ENCODE data around the gene CXADR. TPM values are rescaled to one million over a fixed set of nuclear protein-coding genes. Genes with fewer than 3 reads are reported as not detected.

CXADR gene
- total RNA-seq (ENCODE audit: low replicate concordance) = 183 and 226 TPM in 2 replicates

DNA sequence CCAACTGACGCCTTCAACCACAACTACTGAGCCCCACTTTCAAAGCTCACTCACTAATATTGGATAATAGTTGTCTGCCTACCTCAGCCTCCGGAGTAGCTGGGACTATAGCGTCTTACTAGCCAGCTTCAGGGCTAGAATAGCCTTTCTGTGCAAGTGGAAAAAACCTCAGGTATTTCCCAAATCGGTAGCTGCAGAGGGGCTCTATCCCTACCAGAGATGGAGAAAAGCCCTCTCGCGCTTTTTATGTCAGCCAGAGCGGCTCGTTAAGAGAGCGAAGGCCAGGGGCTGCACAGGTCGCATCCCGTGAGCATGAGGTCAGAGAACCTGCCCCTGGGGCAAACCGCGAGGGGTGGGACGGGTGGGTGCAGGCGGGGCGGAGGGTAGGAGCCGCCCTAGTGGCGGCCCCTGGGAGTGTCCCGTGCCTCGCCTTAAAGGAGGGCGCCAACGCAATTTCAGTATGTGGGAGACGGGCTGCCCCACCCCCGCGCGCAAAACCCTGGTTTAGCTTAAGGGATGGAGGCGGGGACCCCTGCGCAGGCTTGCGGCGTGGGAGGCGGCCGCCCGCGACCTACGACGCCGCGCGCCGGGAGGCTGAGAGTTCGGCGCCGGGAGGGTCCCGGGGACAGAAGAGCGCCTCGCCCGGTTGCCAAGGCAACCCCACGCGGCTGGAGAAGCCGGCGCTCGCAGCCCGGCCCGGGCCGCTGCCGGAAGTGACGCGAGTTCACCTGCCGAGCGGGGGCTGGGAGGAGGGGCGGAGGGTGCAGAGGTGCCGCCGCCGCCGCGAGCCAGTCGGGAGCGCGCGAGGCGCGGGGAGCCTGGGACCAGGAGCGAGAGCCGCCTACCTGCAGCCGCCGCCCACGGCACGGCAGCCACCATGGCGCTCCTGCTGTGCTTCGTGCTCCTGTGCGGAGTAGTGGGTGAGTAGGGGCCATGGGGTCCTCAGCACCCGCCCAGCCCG is at the start of gene CXADR:
TSS of gene CXADR (plus strand) at position 791 of the 961 bp plus-strand sequence. CDS start at position 878, 87 bp downstream.
- Histone ChIP-seq H3K9ac (peak within 1 kb of the TSS; percentile 78), H3K4me2 (peak within 1 kb of the TSS; percentile 89), H3K79me2 (ENCODE audit: low read depth) (peaks cover 47% of the 10 kb centered on the region), H3K36me3 (no peaks in the 10 kb centered on the region), H3K27ac (peak within 1 kb of the TSS; percentile 60), H3K9me3 (ENCODE audit: low read depth) (no peaks in the 10 kb centered on the region), H3K4me3 (peak within 1 kb of the TSS; percentile 99), H4K20me1 (ENCODE audit: low read depth) (peaks cover 40% of the 10 kb centered on the region), H2AFZ (replicated peaks) (peak within 1 kb of the TSS; percentile 84), H3K4me1 (peaks cover 11% of the 10 kb centered on the region), H3K27me3 (no peaks in the 10 kb centered on the region), H3F3A (ENCODE audit: low read depth) (peaks cover 27% of the 10 kb centered on the region)
- H3K9me3 Mint-ChIP-seq = peaks cover 19% of the 10 kb centered on the region
- DNase-seq (ENCODE audit: low spot score) = peak; percentile 98
- peak within 1 kb of the TSS; percentile 95 for H3K27ac Mint-ChIP-seq
- H3K4me3 Mint-ChIP-seq = peak within 1 kb of the TSS; percentile 97
- peaks cover 36% of the 10 kb centered on the region for H3K4me1 Mint-ChIP-seq
- peaks cover 6% of the 10 kb centered on the region for H3K27me3 Mint-ChIP-seq (ENCODE audit: insufficient read depth, low read depth)
- peak; percentile 72 for TF ChIP-seq CTCF (IDR thresholded peaks at IDR 0.05)
- TF ChIP-seq EZH2 (IDR thresholded peaks at IDR 0.05) = no peak
- H3K36me3 Mint-ChIP-seq = peaks cover 29% of the 10 kb centered on the region

DNA sequence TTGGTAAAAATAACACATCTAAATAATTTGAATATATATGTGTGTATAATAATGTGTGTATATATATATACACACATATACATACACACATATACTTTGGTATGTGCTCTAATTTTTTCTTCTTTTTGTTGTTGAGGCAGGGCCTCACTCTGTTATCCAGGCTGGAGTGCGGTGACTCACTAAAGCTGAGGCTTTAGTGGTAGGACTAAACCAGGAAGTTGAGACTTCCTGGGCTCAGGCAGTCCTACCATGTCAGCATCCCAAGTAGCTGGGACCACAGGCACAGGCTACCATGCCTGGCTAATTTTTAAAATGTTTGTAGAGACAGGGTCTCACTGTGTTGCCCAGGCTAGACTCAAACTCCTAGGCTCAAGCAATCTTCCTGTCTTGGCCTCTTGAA is 46.7 kb upstream of the CXADR start:
- Histone ChIP-seq H3K4me3 (no peak overlapping the region), H3K9me3 (ENCODE audit: low read depth) (no peaks in the 10 kb centered on the region), H4K20me1 (ENCODE audit: low read depth) (no peaks in the 10 kb centered on the region), H2AFZ (replicated peaks) (no peak overlapping the region), H3K4me1 (peaks cover 29% of the 10 kb centered on the region), H3K4me2 (no peak overlapping the region), H3K27ac (no peak overlapping the region), H3K79me2 (ENCODE audit: low read depth) (no peaks in the 10 kb centered on the region), H3K9ac (no peak overlapping the region), H3K36me3 (no peaks in the 10 kb centered on the region), H3K27me3 (no peaks in the 10 kb centered on the region), H3F3A (ENCODE audit: low read depth) (peaks cover 32% of the 10 kb centered on the region)
- no peaks in the 10 kb centered on the region for H3K36me3 Mint-ChIP-seq
- H3K4me1 Mint-ChIP-seq = peaks cover 34% of the 10 kb centered on the region
- no peak overlapping the region for H3K27ac Mint-ChIP-seq
- no peak for TF ChIP-seq CTCF (IDR thresholded peaks at IDR 0.05)
- TF ChIP-seq EZH2 (IDR thresholded peaks at IDR 0.05) = no peak
- no peak for TF ChIP-seq EZH2phosphoT487 (IDR thresholded peaks at IDR 0.05)
- H3K4me3 Mint-ChIP-seq = no peak overlapping the region
- peaks cover 2% of the 10 kb centered on the region for H3K9me3 Mint-ChIP-seq
- no peak for DNase-seq (ENCODE audit: low spot score)
- H3K27me3 Mint-ChIP-seq (ENCODE audit: insufficient read depth, low read depth) = peaks cover 2% of the 10 kb centered on the region

GRCh38 chr21:17467392-17467791 is 45.5 kb upstream of the CXADR start:
- no peaks in the 10 kb centered on the region for H4K20me1 ChIP-seq (ENCODE audit: low read depth)
- TF ChIP-seq EZH2phosphoT487 (IDR thresholded peaks at IDR 0.05) (no peak), CTCF (IDR thresholded peaks at IDR 0.05) (no peak), EZH2 (IDR thresholded peaks at IDR 0.05) (no peak)
- H3K4me2 ChIP-seq = peak overlapping the region; percentile 76
- no peaks in the 10 kb centered on the region for H3K27me3 ChIP-seq
- no peaks in the 10 kb centered on the region for H3K36me3 ChIP-seq
- peaks cover 26% of the 10 kb centered on the region for H3K4me1 Mint-ChIP-seq
- H3K36me3 Mint-ChIP-seq = no peaks in the 10 kb centered on the region
- H3K4me1 ChIP-seq = peaks cover 29% of the 10 kb centered on the region
- no peak overlapping the region for H3K9ac ChIP-seq
- H3K9me3 Mint-ChIP-seq = peaks cover 2% of the 10 kb centered on the region
- no peaks in the 10 kb centered on the region for H3K9me3 ChIP-seq (ENCODE audit: low read depth)
- peak overlapping the region; percentile 97 for H3K27ac Mint-ChIP-seq
- peak overlapping the region; percentile 85 for H2AFZ ChIP-seq (replicated peaks)
- H3F3A ChIP-seq (ENCODE audit: low read depth) = peaks cover 32% of the 10 kb centered on the region
- no peaks in the 10 kb centered on the region for H3K79me2 ChIP-seq (ENCODE audit: low read depth)
- DNase-seq (ENCODE audit: low spot score) = no peak
- peaks cover 4% of the 10 kb centered on the region for H3K27me3 Mint-ChIP-seq (ENCODE audit: insufficient read depth, low read depth)
- H3K4me3 Mint-ChIP-seq = peak overlapping the region; percentile 78
- H3K4me3 ChIP-seq = peak overlapping the region; percentile 44
- no peak overlapping the region for H3K27ac ChIP-seq
